MCF 10A (cell line): ENCODE measurements around the gene MYMX. TPM values are rescaled to one million over a fixed set of nuclear protein-coding genes. Genes with fewer than 3 reads are reported as not detected.

Experiments
- BruUV-seq: library from RNA; stranded (reverse); fragments of 400-500 nt; replicated peaks from 2 replicates; lab custom pipeline; 2021; lab: Mats Ljungman, UMichigan
- CTCF ChIA-PET: fragments of 300-600 bp; sonication (Branson Sonifier 250); formaldehyde crosslinking; extraction: SDS; loops from one replicate; lab custom pipeline; 2021; ENCODE audit warnings: antibody characterized with exemption, inconsistent platforms; lab: Yijun Ruan, JAX
- POLR2A ChIA-PET: fragments of 300-600, 350-650 bp; sonication (Branson Sonifier 250); formaldehyde crosslinking; extraction: SDS; loops from one replicate; lab custom pipeline; 2020; ENCODE audit warnings: antibody characterized with exemption, inconsistent platforms; lab: Yijun Ruan, JAX
- DNase-seq: peaks from one replicate; pipeline ENCODE4 v3.0.0-alpha.2; 2018; ENCODE audit not compliant: unreplicated experiment
- H3K27ac Mint-ChIP-seq: one replicate; pipeline ENCODE4 v1.8.0; 2022; ENCODE audit warnings: mild to moderate bottlenecking, low read depth, mixed read lengths; ENCODE audit not compliant: unreplicated experiment
- H3K27me3 Mint-ChIP-seq: one replicate; pipeline ENCODE4 v1.8.0; 2022; ENCODE audit warnings: mixed read lengths; ENCODE audit not compliant: insufficient read depth, unreplicated experiment
- H3K36me3 Mint-ChIP-seq: one replicate; pipeline ENCODE4 v1.8.0; 2022; ENCODE audit warnings: mild to moderate bottlenecking, moderate library complexity, mixed read lengths; ENCODE audit not compliant: insufficient read depth, unreplicated experiment
- H3K4me1 Mint-ChIP-seq: one replicate; pipeline ENCODE4 v1.8.0; 2022; ENCODE audit warnings: mixed read lengths; ENCODE audit not compliant: insufficient read depth, unreplicated experiment
- H3K4me3 Mint-ChIP-seq: one replicate; pipeline ENCODE4 v1.8.0; 2022; ENCODE audit warnings: mild to moderate bottlenecking, moderate library complexity, mixed read lengths; ENCODE audit not compliant: unreplicated experiment
- H3K9me3 Mint-ChIP-seq: one replicate; pipeline ENCODE4 v1.8.0; 2022; ENCODE audit warnings: mixed read lengths; ENCODE audit not compliant: unreplicated experiment
- intact Hi-C: fragments of 100-400 bp; cut with micrococcal nuclease; formaldehyde crosslinking; loops from 2 replicates; pipeline ENCODE4 v1.14.1; 2022
- total RNA-seq: library from RNA; stranded (reverse); gene quantifications from 2 replicates; pipeline ENCODE4 v1.2.3, GENCODE V29; 2022
- TF ChIP-seq, protein P1 (sequence below): fragments of 200-600 bp; IDR thresholded peaks from one replicate; pipeline ENCODE4 v1.8.0; 2022; ENCODE audit warnings: antibody characterized with exemption, mild to moderate bottlenecking; ENCODE audit not compliant: unreplicated experiment

MYMX gene
- total RNA-seq, 1 experiment from 2014 or later, result not detected

- Mint-ChIP-seq H3K4me3 (no peak overlapping the region), H3K4me1 (peaks cover 14% of the 10 kb centered on the region), H3K27me3 (no peaks in the 10 kb centered on the region), H3K9me3 (no peaks in the 10 kb centered on the region), H3K27ac (no peak overlapping the region), H3K36me3 (no peaks in the 10 kb centered on the region)
- TF ChIP-seq, protein P1, sequence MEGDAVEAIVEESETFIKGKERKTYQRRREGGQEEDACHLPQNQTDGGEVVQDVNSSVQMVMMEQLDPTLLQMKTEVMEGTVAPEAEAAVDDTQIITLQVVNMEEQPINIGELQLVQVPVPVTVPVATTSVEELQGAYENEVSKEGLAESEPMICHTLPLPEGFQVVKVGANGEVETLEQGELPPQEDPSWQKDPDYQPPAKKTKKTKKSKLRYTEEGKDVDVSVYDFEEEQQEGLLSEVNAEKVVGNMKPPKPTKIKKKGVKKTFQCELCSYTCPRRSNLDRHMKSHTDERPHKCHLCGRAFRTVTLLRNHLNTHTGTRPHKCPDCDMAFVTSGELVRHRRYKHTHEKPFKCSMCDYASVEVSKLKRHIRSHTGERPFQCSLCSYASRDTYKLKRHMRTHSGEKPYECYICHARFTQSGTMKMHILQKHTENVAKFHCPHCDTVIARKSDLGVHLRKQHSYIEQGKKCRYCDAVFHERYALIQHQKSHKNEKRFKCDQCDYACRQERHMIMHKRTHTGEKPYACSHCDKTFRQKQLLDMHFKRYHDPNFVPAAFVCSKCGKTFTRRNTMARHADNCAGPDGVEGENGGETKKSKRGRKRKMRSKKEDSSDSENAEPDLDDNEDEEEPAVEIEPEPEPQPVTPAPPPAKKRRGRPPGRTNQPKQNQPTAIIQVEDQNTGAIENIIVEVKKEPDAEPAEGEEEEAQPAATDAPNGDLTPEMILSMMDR, result no peak
- ChIA-PET CTCF (interaction anchor here (0.6 kb wide), 1 partner anchor 47 kb away, joined by 3 read pairs; no protein-coding TSS in a partner anchor), POLR2A (interaction anchor here (0.6 to 1.2 kb wide), 3 partner anchors 10 to 208 kb away, joined by 4 read pairs; no protein-coding TSS in a partner anchor)
- BruUV-seq, result no TSS peak
- intact Hi-C loops, result no loop called here
- no peak for DNase-seq
Measured at GRCh38 chr6:44198684-44199083, 18.0 kb upstream of the MYMX start.

DNA sequence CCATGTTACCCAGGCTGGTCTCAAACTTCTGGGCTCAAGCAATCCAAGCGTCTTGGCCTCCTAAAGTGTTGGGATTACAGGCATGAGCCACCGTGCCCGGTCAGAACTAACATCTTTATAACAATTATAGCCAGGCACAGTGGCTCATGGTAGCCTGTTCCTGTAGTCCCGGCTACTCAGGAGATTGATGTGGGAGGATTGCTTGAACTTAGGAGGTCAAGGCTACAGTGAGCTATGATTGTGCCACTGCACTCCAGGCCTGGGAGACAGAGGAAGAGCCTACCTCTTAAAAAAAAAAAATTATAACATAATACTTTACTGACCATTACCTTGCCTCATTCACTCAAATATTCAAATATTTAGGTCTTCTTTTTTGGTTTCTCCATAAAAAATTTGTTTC, 16.8 kb upstream of the MYMX start:
- Mint-ChIP-seq H3K9me3 (no peaks in the 10 kb centered on the region), H3K27ac (no peak overlapping the region), H3K4me1 (peaks cover 20% of the 10 kb centered on the region), H3K4me3 (no peak overlapping the region), H3K36me3 (no peaks in the 10 kb centered on the region), H3K27me3 (no peaks in the 10 kb centered on the region)
- TF ChIP-seq, protein P1, result no peak
- intact Hi-C loops, result no loop called here
- POLR2A ChIA-PET, result interaction anchor here (1.2 to 2.7 kb wide), 2 partner anchors 48 to 66 kb away, joined by 4 to 17 read pairs; partner anchors contain the start of gene HSP90AB1
- no TSS peak for BruUV-seq
- CTCF ChIA-PET, result interaction anchor here (0.6 to 1.7 kb wide), 2 partner anchors 27 to 139 kb away, joined by 3 to 8 read pairs; no protein-coding TSS in a partner anchor
- DNase-seq, result no peak

GRCh38 chr6:44201200-44201599, 15.5 kb upstream of the MYMX start:
- intact Hi-C loops, result no loop called here
- Mint-ChIP-seq H3K9me3 (no peaks in the 10 kb centered on the region), H3K4me1 (peaks cover 20% of the 10 kb centered on the region), H3K4me3 (no peak overlapping the region), H3K36me3 (no peaks in the 10 kb centered on the region), H3K27ac (peak overlapping the region; percentile 69), H3K27me3 (no peaks in the 10 kb centered on the region)
- ChIA-PET POLR2A (interaction anchor here (0.6 to 2.7 kb wide), 11 partner anchors 16 to 728 kb away, joined by 3 to 17 read pairs (median 4); partner anchors contain the start of gene HSP90AB1), CTCF (interaction anchor here (0.6 to 1.7 kb wide), 7 partner anchors 12 to 132 kb away, joined by 3 to 8 read pairs (median 4); no protein-coding TSS in a partner anchor)
- BruUV-seq, result no TSS peak
- peak; percentile 71 for DNase-seq
- TF ChIP-seq, protein P1, result no peak

GRCh38 chr6:44201638-44202303, 15.0 kb upstream of the MYMX start:
- intact Hi-C loops, result no loop called here
- H3K9me3 Mint-ChIP-seq, result no peaks in the 10 kb centered on the region
- peak overlapping the region; percentile 69 for H3K27ac Mint-ChIP-seq
- TF ChIP-seq, protein P1, result no peak
- H3K4me3 Mint-ChIP-seq, result no peak overlapping the region
- no peaks in the 10 kb centered on the region for H3K36me3 Mint-ChIP-seq
- DNase-seq, result peak; percentile 73
- H3K4me1 Mint-ChIP-seq, result peaks cover 20% of the 10 kb centered on the region
- CTCF ChIA-PET, result interaction anchor here (0.6 to 1.7 kb wide), 6 partner anchors 11 to 132 kb away, joined by 3 to 8 read pairs (median 4); no protein-coding TSS in a partner anchor
- no peaks in the 10 kb centered on the region for H3K27me3 Mint-ChIP-seq
- BruUV-seq, result no TSS peak
- POLR2A ChIA-PET, result interaction anchor here (0.5 to 2.7 kb wide), 11 partner anchors 16 to 263 kb away, joined by 3 to 17 read pairs (median 3); partner anchors contain the start of gene HSP90AB1
